ENCODE measurements around the gene TBCK. TPM values are rescaled to one million over a fixed set of nuclear protein-coding genes. Genes with fewer than 3 reads are reported as not detected.

TBCK gene
- total RNA-seq, 2 donors from 2014 or later = 32.9 to 46.3 TPM

DNA sequence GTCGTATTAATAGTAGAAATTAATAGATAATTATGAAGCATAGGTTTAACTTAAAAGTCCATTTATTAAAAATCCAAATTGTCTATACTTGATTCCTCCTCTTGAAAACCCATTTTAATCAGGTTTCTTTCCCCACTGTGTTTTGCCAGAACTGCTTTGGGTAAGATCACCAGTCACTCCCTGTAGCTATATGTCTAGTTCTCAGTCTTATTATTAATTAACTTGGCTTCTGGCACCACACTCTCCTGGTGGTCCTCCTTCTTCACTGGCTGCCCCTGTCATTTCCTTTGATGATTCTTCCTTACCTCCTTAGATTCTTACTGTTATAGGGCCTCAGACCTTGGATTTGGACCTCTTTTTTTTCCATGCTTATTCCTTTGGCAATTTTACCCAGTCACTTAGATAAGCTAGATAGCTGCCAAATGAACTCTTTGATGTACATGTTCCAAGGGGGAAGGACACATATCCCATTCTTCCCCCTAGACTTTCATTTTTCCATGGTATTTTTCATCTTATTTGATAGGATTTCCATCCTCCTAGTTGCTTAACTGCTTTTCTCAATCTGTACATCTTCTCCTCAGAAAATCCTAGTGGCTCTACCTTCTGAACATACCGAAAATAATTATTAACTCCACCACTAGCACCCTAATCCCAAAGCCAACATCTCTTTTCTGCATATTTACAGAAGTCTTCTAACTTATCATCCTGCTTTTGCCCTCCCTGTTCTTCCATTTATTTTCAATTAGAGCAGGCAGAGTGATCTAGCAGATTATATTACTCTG, 28.0 kb upstream of the TBCK start:
- Histone ChIP-seq H3K4me1 (ENCODE audit: control insufficient read depth in 1 of 2, low read depth in 2 of 2) (peaks cover 0 to 7% of the 10 kb centered on the region in 2 donors), H3K9me3 (no peaks in the 10 kb centered on the region), H3K27ac (no peak overlapping the region), H3K27me3 (replicated peaks; ENCODE audit: insufficient read depth) (no peaks in the 10 kb centered on the region), H3K36me3 (peaks cover 8% of the 10 kb centered on the region), H3K4me3 (no peak overlapping the region)
- ATAC-seq (ENCODE audit: insufficient number of reproducible peaks, low FRiP score, low read depth) (no peak), DNase-seq (ENCODE audit: low spot score) (no peak)
- TF ChIP-seq, protein P1, sequence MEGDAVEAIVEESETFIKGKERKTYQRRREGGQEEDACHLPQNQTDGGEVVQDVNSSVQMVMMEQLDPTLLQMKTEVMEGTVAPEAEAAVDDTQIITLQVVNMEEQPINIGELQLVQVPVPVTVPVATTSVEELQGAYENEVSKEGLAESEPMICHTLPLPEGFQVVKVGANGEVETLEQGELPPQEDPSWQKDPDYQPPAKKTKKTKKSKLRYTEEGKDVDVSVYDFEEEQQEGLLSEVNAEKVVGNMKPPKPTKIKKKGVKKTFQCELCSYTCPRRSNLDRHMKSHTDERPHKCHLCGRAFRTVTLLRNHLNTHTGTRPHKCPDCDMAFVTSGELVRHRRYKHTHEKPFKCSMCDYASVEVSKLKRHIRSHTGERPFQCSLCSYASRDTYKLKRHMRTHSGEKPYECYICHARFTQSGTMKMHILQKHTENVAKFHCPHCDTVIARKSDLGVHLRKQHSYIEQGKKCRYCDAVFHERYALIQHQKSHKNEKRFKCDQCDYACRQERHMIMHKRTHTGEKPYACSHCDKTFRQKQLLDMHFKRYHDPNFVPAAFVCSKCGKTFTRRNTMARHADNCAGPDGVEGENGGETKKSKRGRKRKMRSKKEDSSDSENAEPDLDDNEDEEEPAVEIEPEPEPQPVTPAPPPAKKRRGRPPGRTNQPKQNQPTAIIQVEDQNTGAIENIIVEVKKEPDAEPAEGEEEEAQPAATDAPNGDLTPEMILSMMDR (IDR thresholded peaks at IDR 0.05) = no peak

DNA sequence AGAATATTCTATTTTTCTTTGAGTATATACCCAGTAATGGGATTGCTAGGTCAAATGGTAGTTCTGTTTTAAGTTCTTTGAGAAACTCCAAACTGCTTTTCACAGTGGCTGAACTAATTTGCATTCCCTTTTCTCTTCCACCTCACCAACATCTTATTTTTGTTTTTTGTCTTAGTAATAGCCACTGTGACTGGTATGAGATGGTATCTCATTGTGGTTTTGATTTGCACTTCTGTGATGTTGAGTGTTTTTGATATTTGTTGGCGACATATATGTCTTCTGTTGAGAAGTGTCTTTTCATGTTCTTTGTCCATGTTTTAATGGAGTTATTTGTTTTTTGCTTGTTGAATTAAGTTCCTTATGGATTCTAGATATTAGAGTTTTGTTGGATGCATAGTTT, 24.8 kb upstream of the TBCK start:
- Histone ChIP-seq H3K4me3 (no peak overlapping the region), H3K27me3 (replicated peaks; ENCODE audit: insufficient read depth) (no peaks in the 10 kb centered on the region), H3K4me1 (ENCODE audit: control insufficient read depth in 1 of 2, low read depth in 2 of 2) (peaks cover 0 to 7% of the 10 kb centered on the region in 2 donors), H3K9me3 (no peaks in the 10 kb centered on the region), H3K36me3 (peaks cover 24% of the 10 kb centered on the region), H3K27ac (no peak overlapping the region)
- no peak for DNase-seq (ENCODE audit: low spot score)
- no peak for ATAC-seq (ENCODE audit: insufficient number of reproducible peaks, low FRiP score, low read depth)
- TF ChIP-seq, protein P1 (IDR thresholded peaks at IDR 0.05) = no peak

DNA sequence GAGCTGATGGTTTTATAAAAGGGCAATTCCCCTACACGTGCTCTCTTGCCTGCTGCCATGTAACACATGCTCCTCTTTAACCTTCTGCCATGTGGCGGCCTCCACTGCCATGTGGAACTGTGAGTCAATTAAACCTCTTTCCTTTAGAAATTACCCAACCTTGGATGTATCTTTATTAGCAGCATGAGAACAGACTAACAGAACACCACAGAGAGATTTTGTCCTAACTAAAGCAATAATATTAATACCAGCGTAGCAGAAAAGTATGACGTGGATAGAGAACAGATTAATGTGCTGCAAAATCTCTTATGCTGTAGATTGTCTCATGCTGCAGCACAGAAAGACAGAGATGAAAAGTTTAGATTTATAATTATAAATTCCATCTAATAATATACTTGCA, 23.4 kb upstream of the TBCK start:
- DNase-seq (ENCODE audit: low spot score) = no peak
- peaks cover 24% of the 10 kb centered on the region for H3K36me3 ChIP-seq

DNA sequence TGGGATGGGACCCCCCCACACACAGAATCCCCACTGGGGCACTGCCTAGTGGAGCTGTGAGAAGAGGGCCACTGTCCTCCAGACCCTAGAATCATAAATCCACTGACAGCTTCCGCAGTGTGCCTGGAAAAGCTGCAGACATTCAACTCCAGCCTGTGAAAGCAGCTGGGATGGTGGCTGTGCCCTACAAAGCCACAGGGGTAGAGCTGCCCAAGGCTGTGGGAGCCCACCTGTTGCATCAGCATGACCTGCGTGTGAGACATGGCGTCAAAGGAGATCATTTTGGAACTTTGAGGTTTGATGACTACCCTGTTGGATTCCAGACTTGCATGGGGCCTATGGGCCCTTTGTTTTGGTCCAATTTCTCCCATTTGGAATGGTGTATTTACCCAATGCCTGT, 22.7 kb upstream of the TBCK start:
- ATAC-seq (ENCODE audit: insufficient number of reproducible peaks, low FRiP score, low read depth) (no peak), DNase-seq (ENCODE audit: low spot score) (no peak)
- Histone ChIP-seq H3K27me3 (replicated peaks; ENCODE audit: insufficient read depth) (no peaks in the 10 kb centered on the region), H3K9me3 (no peaks in the 10 kb centered on the region), H3K27ac (no peak overlapping the region), H3K36me3 (peaks cover 27% of the 10 kb centered on the region), H3K4me1 (ENCODE audit: control insufficient read depth in 1 of 2, low read depth in 2 of 2) (no peaks in the 10 kb centered on the region), H3K4me3 (no peak overlapping the region)
- TF ChIP-seq, protein P1 (IDR thresholded peaks at IDR 0.05) = no peak

More for the DNA sequence above, 23.4 kb upstream of the TBCK start:
- peaks cover 0 to 7% of the 10 kb centered on the region in 2 donors for H3K4me1 ChIP-seq (ENCODE audit: control insufficient read depth in 1 of 2, low read depth in 2 of 2)
- TF ChIP-seq, protein P1 (IDR thresholded peaks at IDR 0.05) = no peak
- no peak for ATAC-seq (ENCODE audit: insufficient number of reproducible peaks, low FRiP score, low read depth)
- H3K27me3 ChIP-seq (replicated peaks; ENCODE audit: insufficient read depth) = no peaks in the 10 kb centered on the region
- no peak overlapping the region for H3K27ac ChIP-seq
- H3K9me3 ChIP-seq = no peaks in the 10 kb centered on the region
- H3K4me3 ChIP-seq = no peak overlapping the region

DNA sequence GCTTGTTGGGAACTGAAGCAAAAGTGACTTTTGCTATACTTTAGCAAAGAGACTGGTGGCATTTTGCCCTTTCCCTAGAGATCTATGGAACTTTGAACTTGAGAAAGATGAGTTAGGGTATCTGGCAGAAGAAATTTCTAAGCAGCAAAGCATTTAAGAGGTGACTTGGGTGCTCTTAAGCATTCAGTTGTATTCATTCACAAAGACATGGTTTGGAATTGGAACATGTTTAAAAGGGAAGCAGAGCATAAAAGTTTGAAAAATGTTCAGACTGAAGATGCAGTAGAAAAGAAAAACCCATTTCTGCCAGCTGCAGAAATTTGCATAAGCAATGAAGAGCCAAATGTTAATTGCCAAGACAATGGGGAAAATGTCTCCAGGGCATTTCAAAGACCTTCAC, 21.9 kb upstream of the TBCK start:
- Histone ChIP-seq H3K36me3 (peaks cover 33% of the 10 kb centered on the region), H3K4me1 (ENCODE audit: control insufficient read depth in 1 of 2, low read depth in 2 of 2) (no peaks in the 10 kb centered on the region)
- no peak for ATAC-seq (ENCODE audit: insufficient number of reproducible peaks, low FRiP score, low read depth)

More for the DNA sequence above, 21.9 kb upstream of the TBCK start:
- DNase-seq (ENCODE audit: low spot score) = no peak
- Histone ChIP-seq H3K27ac (no peak overlapping the region), H3K9me3 (no peaks in the 10 kb centered on the region), H3K4me3 (no peak overlapping the region), H3K27me3 (replicated peaks; ENCODE audit: insufficient read depth) (no peaks in the 10 kb centered on the region)
- TF ChIP-seq, protein P1 (IDR thresholded peaks at IDR 0.05) = no peak
